Ovary (tissue), 3 donors: ENCODE measurements around the gene NUP133.

Experiments used
- CTCF ChIP-seq, 3 donors: fragments of 450-650 bp in 2 of 3; fragments of 200-600 bp in 1 of 3; IDR thresholded peaks; one replicate each; pipeline versions ENCODE4 v1.5.1 to v1.8.0; 2016 to 2022; ENCODE audit warnings: antibody characterized with exemption in 3 of 3, mild to moderate bottlenecking in 1 of 3
- POLR2A ChIP-seq: fragments of 450-650 bp; IDR thresholded peaks from one replicate; pipeline ENCODE4 v1.6.1; 2017; ENCODE audit warnings: antibody characterized with exemption, mild to moderate bottlenecking, moderate library complexity
- donor health status: DM: no; HTN: no; CAD: no.

- no peak for TF ChIP-seq CTCF (IDR thresholded peaks at IDR 0.05)
- no peak for TF ChIP-seq POLR2A
Measured at GRCh38 chr1:229408458-229409037, 99.6 kb downstream of the NUP133 start.
